HG03064 (cell line): Measurements from ENCODE around the gene SEMA4G.

Experiments
- ATAC-seq: cut with Tn5 transposase; IDR thresholded peaks from one replicate; pipeline ENCODE4 v1.9.1; 2021; ENCODE audit warnings: low read depth; ENCODE audit not compliant: unreplicated experiment

Gene SEMA4G

GRCh38 chr10:100969187-100970075 lies at the start of gene SEMA4G:
TSS of gene SEMA4G (plus strand) at chr10:100969504. CDS start at chr10:100972913, 3,409 bp downstream.
- ATAC-seq, result no peak

- no peak for ATAC-seq
Measured at GRCh38 chr10:100923580-100923979, 45.7 kb upstream of the SEMA4G start.

DNA sequence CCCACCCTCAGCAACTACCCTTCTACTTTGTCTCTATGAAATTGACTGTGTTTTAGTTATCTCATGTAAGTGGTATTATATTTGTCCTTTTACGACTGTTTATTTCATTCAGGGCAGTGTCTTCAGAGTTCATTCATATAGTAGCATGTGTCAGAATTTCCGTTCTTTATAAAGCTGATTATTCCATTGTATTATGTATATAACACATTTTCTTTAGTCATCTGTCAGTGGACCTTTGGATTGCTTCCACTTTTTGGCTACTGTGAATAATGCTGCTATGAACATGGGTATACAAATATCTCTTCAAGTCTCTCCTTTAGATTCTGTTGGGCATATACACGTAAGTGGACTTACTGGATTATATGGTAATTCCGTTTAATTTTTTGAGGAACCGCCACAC lies 42.0 kb upstream of the SEMA4G start:
- no peak for ATAC-seq

- no peak for ATAC-seq
Measured at GRCh38 chr10:100928039-100928438, 41.3 kb upstream of the SEMA4G start.

- no peak for ATAC-seq
Measured at GRCh38 chr10:100930368-100930767, 38.9 kb upstream of the SEMA4G start.

- no peak for ATAC-seq
Measured at GRCh38 chr10:100934084-100934659, 35.1 kb upstream of the SEMA4G start.

DNA sequence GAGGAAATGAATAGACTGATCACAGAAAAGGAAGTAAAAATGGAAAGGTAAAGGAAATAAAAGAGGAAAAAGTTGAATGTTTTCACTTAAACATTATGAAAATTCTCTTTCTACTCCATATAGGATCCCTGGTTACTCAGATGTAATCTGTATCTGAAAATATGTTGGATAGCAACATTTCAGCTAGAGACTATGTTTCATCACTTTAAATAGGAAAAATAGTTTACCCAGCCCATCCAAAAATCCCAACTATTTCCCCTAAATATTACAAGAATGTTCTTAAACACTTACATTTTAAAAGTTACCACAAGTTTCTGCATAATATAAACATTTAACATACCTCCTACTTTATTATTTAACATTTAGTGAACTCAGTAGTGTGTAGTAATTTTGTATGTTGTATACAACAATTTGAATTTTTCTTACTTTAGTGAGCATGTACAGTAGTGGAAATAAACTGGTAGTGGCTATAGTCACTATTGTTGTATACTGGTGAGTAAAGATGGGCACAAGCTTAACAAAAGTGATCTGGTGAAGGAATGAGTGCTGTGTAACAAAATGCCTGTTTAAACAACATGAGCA lies 29.4 kb upstream of the SEMA4G start:
- no peak for ATAC-seq

- no peak for ATAC-seq
Measured at GRCh38 chr10:100942229-100942628, 27.1 kb upstream of the SEMA4G start.

- no peak for ATAC-seq
Measured at GRCh38 chr10:100943508-100943907, 25.8 kb upstream of the SEMA4G start.

DNA sequence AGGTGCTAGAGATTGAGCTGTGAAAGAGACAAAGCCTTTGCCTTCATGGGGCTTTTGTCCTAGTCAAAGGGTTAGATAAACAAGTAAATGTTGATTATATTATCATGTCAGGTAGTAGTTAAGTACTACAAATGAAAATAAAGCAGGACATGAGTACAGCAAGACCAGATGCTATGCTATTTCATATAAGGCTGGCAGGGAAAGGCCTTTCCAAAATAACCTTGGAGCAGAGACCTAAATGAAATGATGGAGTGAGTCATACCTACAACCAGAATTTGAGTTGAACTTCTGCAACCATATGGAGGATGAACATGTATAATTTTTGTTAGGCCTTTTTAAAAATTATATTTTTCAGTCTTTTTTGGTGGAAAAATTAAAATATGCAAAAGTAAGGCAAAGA lies 23.6 kb upstream of the SEMA4G start:
- ATAC-seq, result no peak

DNA sequence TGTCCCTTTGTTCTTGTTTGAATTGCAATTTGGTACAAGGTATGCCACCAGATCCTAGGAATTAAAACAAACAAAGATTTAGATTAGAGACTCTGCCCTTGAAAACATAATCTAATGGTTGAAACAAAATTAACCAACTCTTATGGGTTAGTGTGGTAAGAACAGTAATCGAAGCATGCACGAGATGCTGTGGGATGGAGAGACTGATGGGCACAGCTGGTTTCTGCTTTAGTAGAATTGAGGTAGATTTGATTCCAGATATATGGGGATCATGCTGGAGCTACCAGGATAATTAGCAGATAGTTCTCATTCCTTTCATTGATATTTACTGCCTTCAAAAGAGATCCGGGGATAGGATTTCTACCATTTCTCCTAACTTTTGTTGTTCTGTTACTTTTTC lies 20.4 kb upstream of the SEMA4G start:
- no peak for ATAC-seq

DNA sequence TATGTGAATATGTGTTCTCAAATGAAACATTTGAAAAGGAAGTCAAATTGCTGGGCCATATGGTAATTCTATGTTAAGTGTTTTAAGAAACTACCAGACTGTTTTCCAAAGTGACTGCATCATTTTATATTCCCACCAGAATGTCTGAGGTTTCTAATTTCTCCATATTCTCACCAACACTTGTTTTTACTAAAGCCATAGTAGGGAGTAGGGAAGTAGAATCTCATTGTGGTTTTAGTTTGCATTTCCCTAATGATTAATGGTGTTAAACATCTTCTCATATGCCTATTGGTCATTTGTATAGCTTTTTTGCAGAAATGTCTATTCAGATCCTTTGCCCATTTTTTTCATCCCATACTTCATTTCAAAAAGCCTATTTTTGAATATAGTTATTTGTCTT lies 9.1 kb upstream of the SEMA4G start:
- ATAC-seq, result no peak

- ATAC-seq, result no peak
Measured at GRCh38 chr10:100962351-100963080, 6.8 kb upstream of the SEMA4G start.

DNA sequence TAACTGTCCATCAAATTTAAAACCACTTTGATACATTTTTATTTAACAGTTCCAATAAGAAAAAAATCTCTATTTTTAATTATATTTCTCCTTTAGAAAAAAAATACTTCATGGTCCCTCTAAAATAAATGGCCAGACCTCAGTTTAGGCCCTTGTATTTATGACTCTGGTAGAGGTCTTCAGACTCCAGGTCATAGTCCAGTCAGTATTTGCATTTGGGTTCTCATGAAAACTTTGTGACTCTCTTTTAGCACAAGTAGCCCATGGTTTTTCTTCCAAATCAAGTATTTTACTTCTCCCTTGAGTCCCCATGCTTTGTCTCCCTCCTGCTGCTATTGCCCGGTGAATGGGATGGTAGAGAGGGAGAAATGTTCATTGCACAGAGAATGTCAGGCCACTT lies 5.5 kb upstream of the SEMA4G start:
- ATAC-seq, result no peak

DNA sequence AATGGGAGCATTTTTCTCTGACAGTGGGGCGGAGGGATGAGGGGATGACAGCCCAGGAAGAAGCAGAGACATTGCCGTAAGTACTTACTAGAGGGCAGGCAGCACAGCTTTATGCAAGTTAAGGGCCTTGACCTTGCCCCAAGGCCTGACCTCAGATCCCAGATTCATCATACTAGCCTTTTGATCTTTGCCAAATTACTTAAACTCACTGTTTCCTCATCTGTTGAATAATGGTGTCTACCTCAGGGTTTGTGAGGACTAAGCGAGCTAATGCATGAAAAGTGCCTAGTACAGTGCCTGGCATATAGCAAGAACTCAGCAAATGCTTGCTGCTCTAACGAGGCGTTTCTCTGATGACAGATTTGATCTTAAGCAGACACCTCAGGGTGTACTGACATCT lies 3.5 kb upstream of the SEMA4G start:
- no peak for ATAC-seq

- ATAC-seq, result no peak
Measured at GRCh38 chr10:100966887-100967286, 2.4 kb upstream of the SEMA4G start.

GRCh38 chr10:100967332-100967731 lies 2.0 kb upstream of the SEMA4G start:
- no peak for ATAC-seq

DNA sequence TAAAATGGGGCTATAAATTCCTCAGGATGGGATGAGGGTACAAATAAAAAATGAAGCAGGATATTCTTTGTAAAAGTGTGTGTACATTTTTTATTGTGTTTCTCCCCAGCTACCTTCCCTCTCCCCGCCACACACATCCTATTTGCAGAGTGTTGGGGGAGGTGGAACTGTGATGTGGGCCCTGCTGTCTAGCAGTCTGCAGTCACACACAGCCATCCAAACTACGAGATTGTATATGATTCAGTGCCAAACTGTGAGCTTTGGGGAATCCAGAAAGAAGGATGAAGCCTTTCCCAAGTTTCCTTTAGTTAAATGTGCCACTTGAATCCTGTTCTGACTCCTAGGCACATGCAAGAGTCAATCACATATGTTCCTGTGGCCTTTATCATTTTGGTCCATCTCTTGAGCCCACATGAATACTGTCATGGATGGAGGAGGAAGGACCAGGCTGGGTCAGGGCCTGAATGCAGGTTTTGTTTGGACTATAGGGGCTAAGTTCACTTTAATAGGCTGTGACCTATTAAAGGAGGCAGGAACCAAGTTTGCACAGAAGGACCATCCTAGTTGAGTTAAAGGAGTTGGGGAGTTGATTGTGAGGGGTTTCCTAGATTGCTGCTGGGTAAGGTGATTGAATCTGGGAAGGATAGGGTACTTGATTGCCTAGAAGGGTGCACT lies 1.1 kb upstream of the SEMA4G start:
- ATAC-seq, result no peak

DNA sequence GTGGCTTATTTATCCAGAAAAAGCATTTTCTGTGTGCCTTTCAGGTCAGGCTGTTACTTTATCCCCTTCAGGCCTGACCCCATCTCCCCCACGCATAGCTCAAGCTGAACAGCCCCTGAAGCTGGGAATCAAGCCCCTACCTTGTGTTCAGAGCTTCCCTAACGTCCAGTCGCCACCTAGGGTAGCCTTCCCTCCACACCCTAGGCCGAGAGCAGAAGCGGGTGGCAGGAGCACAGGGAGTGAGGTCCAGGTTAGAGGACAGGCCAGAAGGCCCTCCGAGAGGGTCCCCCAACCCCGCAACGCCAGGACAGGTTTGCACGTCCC lies 479 bp upstream of the SEMA4G start:
- no peak for ATAC-seq

DNA sequence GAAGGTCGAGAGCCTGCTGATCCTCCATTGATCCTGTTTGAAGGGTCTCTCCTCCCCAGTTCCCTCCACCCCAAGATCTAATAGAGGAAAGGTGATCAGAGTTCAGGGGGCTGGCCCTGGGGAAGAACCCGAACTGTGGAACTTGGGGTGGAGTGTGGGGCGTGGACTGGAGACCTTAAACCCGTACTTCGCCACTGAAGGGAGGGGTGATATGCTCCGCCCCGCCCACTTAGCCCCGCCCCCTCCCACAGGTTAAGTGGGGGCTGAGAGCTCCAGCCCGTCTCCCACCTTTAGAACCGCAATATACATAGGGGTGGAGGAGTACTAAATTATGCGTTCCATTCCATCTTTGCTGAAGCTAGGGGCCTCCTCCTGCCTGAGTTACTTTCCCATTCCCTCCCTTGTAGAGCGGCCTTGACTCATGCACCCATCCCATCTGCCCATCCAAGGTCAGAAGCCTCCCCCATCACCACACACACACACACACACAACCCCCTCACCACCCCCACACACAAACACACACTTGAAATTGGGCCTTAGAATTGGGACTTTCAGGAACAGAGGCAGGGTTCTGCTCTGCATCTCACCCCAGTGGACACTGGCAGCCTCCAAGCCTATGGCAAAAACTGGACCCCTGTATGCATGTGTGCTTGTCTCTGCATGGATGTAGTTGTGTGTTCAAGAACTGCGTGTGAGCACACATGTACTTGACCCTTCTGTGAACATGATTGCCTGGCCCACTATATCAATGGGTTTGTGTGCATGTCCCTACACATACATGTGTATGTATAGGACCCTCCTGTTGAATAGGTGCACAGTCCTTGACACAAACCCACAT lies 991 bp downstream of the SEMA4G start:
- ATAC-seq, result no peak
